NCI-H1105 treated with DMSO at 0.1 percent for 48 hours (cell line): ENCODE data around the gene HIPK3.
A peak's percentile ranks its signal among the peaks of the same experiment; 100 is the strongest.
"Not testable (repeated sequence)": the region's sequence is repeated elsewhere in the genome, so short reads cannot be mapped to it uniquely, and the experiment has no call there.

Experiments
- DNase-seq: peaks from one replicate; lab custom pipeline; 2025; lab: John Stamatoyannopoulos, UW

HIPK3 gene

DNA sequence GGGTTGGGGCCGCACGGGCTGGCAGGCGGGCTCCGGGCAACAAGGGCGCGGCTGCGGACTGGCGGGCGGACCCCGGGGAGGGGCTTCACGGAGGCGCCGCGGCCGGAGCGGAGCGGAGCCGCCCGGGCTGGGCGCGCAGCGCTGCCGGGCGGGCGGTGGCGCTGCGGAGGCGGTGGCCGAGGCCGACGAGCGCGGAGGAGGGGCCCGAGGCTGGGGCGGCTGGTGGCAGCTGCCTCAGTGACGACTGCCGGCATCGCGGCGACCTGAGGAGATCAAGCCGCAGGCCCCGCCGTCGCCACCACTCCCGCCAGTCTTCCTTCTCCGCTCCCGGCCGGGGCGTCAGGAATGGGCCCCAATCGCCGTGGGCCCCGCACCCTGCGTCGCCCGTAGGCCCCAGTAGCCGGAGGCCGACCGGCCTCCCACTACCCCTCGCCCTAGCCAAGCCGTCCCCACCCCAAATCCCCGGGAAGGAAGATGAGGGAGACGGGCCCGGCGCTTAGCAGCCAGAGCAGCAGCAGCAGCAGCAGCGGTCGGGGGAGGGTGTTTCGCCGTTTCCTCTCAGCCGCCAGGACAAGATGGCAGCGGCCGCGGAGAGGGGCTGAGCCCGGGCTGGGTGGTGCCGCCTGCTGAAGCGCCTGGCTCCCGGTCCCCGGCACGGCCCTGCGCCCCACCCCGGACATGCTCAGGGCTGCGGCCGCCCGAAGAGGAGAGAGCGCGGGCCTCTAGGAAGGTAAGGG, at the start of gene HIPK3:
Gene HIPK3 (plus strand): TSS at position 222 of the 737 bp plus-strand sequence.
- peak; percentile 74 for DNase-seq

DNA sequence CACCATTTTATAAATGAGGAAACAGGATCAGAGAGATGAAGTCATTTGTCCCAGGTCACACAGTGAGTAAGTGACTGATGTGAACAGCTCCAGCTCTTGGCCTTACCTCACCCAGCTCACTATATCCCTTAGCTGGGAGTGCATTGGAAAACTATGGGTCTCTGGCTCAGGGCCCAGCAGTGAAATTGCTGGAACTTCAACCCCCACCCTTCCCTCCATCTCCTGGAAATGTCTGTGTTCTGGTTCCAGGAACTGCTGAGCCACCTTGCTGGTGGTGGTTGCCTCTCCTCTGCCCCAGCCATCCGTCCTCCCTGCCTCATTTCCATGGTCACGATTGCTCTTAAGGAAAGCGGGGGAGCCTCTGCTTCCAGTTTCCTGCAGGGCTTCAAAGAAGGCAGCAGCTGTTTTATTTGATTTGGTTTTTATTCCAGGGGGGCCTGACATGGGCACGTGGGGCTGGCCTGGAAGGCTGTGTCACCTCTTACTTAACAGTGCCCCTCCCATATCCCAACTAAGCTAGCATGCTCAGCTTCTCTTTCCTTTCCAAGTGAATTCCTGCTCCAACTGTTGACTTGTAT, 49.7 kb upstream of the HIPK3 start:
- no peak for DNase-seq

DNA sequence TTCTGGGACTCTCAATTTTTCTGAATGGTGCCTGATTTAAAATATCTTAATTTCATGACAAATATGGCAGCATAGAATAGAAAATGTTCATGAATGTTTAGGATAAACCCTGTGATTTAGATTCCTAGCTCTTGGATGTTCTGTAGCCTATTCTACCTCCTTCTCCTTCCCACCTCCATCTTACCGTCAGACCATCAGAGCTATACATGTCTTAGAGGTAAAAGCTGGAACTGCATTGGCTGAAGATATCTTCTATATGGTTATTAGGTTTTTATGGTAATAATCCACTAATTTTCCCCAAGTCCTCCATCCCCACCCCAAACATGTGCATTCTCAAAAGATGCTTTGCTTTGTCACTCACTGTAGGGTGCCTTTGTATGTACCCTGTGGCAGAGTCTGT, 49.0 kb upstream of the HIPK3 start:
- no peak for DNase-seq

DNA sequence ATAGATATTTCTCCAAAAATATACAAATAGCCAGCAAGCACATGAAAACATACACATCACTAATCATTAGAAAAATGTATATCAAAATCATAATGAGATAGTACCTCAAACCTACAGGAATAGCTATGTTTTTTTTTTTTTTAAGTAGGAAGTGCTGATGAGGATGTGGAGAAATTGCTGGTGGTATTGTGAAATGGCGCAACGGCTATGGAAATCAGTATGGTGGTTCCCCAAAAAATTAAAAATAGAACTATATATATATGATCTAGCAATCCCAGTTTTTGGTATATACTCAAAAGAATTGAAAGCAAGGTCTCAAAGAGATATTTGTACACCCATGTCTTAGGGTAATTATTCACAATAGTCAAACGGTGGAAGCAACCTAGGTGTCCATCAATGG, 46.0 kb upstream of the HIPK3 start:
- no peak for DNase-seq

DNA sequence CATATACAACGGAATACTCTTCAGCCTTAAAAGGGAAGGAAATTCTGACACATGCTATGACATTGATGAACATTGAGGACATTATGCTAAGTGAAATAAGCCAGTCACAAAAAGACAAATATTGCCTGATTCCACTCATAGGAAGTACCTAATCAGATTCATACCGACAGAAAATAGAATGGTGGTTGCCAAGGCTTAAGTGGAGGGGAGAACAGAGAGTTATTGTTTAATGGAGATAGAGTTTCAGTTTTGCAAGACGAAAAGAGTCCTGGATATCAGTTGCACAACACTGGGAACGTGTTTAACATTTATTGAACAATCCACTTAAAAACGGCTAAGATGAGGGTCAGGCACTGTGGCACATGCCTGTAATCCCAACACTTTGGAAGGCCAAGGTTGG, 45.6 kb upstream of the HIPK3 start:
- DNase-seq, result no peak

DNA sequence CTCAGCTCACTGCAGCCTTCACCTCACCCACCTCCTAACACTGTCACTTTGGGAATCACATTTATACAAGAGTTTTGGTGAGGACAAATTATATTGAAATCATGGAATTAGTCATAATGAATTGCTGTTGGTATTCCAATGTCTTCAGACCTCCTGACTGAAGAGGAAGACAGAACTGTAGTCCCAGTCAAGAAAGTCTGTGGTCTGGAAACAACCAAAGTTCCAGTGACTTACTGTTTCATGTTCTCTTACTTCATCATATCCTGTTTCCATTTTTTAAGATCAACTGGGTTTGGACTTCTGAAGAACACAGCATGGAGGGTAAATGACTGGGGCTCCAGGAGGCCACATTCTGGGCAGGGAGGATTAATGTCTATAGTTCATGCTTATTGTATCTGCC, 43.0 kb upstream of the HIPK3 start:
- no peak for DNase-seq

DNA sequence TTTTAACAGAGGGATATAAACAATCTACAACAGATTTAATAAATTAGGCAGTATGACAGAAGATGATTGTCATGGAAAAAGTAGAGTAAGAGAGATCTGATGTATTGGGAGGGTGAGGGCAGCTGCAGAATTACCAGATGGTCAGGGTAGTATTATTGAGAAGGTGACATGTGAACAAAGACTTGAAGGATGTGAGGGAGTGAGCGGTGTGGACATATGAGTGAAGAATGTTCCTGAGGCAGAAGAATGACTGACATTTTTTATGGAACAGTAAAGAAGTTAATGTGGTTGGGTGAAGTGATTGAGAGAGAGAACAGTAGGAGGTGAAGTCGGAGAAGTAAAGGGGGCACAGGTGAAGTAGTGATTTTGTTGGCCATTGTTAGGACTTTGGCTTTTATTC, 42.4 kb upstream of the HIPK3 start:
- no peak for DNase-seq

DNA sequence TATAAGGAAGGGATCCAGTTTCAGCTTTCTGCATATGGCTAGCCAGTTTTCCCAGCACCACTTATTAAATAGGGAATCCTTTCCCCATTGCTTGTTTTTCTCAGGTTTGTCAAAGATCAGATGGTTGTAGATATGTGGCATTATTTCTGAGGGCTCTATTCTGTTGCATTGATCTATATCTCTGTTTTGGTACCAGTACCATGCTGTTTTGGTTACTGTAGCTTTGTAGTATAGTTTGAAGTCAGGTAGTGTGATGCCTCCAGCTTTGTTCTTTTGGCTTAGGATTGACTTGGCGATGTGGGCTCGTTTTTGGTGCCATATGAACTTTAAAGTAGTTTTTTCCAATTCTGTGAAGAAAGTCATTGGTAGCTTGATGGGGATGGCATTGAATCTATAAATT, 40.5 kb upstream of the HIPK3 start:
- not testable (repeated sequence) for DNase-seq

DNA sequence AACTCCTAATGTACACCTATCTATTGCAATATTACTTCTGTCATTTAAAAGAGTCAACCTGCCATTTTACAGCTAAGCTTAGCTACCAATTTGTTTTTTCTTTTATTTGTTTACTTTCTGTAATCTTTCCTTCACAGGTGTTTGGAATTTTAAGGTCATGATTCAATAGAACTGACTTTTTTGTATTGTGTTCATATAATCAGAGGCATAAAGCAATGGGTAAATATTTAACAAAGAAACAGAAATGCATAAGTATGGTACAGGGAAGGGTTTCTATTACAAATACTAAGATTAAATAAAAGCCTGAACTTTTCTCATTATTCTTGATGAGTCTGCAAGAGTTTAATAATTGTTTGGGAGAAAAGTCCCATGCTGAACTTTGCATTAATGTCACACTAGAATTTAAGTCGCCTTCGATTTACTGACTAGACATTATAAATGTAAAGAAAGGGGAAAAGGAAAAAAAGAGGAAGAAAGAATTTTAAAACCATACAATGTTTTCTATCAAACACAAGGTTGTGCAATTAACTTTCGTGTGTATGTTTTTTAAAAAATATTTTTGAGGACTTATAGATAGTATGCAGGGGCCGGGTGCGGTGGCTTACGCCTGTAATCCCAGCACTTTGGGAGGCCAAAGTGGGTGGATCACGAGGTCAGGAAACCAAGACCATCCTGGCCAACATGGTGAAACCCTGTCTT, 35.0 kb upstream of the HIPK3 start:
- DNase-seq, result no peak

DNA sequence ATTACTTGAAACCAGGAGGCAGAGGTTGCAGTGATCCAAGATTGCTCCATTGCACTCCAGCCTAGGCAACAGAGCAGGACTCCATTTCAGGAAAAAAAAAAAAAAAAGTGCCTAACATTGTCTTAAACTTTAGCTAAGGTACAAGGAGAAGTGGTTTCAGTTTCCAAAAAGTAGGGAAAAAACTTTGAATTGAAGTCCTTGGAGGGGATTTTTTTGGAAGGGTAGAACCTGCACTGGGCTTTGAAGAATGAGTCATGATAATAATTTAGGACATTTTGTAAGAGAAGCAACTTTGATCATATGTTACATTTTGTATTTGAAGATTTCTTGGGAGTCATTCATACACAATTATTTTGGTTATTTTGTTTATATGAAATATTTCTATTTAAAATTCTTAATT, 31.8 kb upstream of the HIPK3 start:
- DNase-seq, result no peak

DNA sequence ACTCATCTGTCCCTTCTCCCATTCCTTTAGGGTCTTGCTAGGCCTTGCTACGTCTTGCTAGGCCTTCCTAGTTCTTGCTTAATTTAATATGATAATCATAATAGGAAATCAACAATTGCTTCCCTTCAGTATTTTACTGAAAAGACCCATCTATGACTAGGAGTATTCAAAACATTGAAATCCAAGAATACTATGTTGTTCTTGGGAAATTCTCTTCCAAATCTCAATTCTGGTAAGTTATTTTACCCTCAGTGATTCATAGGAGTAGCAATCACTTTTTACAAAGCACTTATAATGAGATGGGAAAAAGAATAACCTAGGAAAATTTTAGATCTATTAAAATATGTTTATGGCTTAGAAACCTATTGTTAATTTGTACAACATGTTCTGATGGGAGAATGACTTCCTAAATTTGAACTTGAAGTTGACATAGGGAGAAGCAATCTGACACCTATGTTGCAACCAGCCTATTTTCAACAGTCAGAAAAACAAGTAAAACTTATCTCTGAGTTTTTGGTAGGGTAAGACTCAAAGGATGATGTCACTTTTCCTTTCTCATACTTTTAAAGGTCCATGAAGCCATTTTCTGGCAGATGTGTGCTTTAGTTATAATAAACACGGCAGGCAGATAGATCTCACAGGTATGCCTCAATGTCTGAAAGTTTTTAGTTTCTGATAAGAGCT, 29.5 kb upstream of the HIPK3 start:
- no peak for DNase-seq

DNA sequence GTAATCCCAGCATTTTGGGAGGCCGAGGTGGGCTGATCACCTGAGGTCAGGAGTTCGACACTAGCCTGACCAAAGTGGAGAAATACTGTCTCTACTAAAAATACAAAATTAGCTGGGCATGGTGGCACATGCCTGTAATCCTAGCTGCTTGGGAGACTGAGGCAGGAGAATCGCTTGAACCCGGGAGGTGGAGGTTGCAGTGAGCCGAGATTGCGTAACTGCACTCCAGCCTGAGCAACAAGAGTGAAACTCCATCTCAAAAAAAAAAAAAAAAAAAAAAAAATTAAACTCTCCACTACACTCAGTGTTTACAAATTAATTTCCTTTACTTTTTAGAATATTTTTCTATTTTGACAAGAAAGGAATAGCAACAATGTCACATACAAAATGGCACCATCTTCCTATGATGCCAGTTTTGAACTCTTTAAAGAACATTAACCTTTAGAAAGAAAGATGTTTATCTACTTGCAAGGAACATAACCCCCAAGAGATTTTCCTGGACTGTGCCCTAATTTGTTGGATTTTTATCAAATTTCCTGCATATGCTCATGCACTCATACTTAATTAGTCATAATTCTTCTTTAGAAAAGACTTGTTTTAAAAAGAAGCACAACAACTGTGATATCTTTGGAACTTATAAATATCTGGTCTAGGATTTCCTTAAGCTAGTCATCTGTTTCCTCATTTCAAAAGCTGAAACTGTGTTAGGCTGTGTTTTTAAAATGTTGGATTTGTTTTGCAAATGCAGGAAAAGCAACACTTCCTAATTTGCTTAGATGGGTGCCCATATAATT, 22.6 kb upstream of the HIPK3 start:
- no peak for DNase-seq

DNA sequence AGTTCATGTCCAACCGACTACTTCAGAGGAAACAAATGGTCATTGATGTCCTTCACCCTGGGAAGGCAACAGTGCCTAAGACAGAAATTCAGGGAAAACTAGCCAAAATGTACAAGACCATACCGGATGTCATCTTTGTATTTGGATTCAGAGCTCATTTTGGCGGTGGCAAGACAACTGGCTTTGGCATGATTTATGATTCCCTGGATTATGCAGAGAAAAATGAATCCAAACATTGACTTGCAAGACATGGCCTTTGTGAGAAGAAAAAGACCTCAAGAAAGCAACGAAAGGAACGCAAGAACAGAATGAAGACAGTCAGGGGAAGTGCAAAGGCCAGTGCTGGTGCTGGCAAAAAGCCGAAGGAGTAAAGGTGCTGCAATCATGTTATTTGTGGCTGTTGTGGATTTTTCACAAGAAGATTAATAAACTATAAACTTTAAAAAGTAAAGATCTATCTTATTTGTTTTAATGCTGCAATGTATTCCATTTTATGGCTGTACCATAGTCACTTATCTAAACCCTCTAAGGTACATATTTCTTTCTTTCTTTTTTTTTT, 20.1 kb upstream of the HIPK3 start:
- DNase-seq, result no peak

DNA sequence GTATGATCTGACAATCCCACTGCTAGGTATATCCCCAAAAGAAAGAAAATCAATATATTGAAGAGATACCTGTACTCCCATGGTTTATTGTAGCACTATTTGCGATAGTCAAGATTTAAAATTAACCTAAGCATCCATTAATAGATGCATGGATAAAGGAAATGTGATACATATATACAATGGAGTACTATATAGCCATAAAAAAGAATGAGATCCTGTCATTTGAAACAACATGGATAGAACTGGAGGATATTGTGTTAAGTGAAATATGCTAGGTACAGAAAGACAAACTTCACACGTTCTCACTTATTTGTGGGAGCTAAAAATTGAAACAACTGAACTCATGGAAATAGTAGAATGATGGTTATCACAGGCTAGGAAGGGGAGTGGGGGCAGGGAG, 14.6 kb upstream of the HIPK3 start:
- DNase-seq, result no peak

DNA sequence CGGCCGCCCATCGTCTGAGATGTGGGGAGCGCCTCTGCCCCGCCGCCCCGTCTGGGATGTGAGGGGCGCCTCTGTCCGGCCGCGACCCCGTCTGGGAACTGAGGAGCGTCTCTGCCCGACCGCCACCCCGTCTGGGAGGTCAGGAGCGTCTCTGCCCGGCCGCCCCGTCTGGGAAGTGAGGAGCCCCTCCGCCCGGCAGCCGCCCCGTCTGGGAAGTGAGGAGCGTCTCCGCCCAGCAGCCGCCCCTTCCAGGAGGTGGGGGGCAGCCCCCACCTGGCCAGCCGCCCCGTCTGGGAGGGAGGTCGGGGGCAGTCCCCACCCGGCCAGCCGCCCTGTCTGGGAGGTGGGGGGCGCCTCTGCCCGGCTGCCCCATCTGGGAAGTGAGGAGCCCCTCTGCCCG, 13.5 kb upstream of the HIPK3 start:
- not testable (repeated sequence) for DNase-seq

DNA sequence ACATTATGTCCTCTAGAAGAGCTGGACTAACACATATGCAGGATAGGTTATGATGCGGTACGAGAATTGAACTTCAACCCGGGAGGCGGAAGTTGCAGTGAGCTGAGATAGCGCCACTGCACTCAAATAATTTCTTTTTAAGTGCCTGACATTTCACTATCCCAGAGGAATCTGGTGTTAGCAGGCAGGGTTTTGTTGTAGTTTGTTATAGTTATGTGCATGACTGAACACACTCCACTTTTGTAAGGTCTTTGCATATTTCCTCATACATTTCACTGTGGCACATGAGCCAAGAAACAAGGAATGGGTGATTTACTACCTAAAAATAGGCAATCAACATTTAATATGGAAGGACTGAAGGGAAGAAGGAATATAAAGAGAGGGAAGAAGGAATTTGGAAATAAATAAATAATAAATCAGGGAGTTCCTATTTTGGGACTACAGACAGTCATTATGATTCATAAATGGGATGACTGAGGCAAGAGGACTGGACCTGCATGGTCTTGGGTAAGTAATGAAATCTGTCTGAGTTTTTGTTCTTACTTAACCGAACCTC, 8.7 kb upstream of the HIPK3 start:
- DNase-seq, result no peak

DNA sequence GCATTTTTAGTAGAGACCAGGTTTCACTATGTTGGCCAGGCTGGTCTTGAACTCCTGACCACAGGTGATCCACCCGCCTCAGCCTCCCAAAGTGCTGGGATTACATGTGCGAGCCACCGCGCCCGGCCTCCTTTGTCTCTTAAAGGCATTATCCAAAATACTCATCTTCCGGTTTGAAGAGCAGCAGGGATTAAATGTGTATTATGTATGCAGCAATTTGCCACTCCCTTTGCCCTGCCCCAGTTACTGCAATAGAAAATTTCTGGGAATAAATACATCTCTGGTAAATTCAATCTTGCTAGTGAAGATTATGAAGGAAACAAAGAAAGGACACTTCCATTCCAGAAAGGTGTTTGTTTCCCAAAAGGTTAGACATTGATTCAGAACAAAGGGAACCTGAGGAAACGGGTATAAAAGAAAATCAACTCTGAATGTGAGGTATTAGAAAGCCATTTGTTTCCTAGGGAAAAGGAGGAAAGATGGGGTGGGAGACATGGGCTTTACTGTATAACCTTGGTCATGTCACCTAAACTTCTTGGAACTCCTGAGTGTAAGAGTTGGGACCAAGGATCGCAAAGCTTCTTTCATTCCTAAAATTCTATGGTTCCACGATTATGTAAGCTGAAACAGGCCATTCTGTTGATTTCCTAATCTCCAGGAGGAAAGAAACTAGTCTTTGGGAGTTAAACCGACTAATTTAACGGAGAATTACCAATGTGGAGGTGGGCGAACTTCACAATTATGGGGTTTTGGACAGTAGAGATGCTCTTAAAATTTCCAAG, 959 bp upstream of the HIPK3 start:
- DNase-seq, result no peak

DNA sequence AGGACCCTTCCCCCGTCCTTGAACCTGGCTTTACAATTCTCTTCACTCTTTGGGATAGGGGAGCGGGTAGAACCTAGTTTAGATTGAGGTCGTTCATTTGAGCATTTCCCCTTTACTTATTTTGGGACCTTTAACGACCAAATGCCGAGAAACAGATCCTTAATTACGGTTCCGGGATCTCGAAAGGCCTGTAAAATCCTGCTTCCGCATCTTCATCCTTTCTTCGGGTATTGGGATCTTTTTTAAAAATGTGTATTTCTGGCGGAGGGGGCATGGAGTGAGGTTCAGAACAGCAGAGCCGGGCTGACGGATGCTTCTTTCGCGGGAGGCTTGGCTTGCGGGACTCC, 395 bp upstream of the HIPK3 start:
- DNase-seq, result no peak

DNA sequence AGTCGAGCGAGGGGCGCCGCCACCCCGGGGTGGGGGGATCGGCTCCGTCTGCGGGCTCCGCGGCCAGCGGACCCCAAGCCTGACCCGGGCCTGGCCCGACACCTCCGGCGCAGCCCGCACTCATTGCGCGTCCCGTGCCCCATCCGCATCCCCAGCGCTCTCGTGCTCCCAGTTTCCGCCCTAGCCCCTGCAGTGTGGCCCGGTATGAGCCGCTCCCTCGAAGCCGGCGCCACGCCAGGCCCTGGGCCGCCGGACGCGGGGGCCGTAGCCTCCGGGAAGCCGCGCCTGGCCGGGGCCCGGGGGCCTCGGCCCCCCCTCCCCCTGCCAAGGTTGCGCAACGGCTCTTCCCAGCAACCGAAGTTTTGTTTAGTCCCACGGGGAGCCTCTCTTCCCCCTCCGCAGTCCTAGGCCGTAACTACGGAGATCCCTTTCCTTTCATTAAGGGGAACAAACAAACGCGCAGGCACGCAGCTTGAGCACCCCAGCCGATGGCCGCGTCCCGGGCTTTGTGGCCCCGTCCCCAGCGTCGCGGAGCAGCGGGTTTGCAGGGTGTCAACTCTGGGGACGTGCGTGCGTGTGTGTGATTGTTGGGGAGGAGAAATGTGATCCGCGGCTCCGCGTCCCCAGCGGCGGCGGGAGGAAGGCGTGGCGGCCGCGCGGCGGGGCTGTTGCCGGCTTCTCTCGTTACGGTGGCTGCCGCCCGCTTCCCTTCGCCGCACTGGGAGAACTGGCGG, 883 bp downstream of the HIPK3 start:
- DNase-seq, result peak; percentile 84

DNA sequence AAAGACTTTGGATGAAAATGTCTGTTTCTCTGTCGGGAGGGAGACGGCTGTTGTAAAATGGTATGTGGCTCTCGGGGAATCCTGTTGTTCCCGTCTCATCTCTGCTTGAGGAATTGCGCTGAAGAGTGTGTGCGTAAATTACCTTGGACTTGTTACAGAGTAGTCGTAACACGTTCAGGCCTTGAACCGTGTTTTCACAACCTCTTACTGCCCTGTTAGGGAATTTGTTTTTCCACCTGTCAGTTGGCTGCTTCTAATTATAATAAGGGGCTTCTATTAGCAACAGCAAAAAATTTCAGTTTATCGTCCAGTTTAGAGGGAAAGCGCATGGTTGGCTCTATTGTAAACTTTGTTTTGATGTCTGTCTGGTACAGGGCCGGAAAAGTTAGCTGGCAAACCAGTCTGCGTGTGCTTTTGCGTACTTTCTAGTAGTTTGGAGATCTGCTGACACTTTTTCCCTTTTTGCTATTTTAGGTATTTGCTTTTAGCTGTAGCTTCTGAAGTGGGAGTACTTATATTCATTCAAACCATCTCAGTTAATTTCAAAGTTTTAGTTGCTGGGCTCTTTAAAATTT, 1.5 kb downstream of the HIPK3 start:
- DNase-seq, result peak; percentile 84
